Activated CD8-positive, alpha-beta memory T cell treated with anti-CD3 and anti-CD28 coated beads for 1 hour (primary cell): ENCODE results near the gene GPR26.

ENCODE experiments used
- DNase-seq, 2 donors: peaks; one replicate each; pipeline ENCODE4 v3.0.0-alpha.2; 2020; ENCODE audit warnings: low read depth in 1 of 2; ENCODE audit errors: extremely low read depth in 1 of 2

The GPR26 gene

DNA sequence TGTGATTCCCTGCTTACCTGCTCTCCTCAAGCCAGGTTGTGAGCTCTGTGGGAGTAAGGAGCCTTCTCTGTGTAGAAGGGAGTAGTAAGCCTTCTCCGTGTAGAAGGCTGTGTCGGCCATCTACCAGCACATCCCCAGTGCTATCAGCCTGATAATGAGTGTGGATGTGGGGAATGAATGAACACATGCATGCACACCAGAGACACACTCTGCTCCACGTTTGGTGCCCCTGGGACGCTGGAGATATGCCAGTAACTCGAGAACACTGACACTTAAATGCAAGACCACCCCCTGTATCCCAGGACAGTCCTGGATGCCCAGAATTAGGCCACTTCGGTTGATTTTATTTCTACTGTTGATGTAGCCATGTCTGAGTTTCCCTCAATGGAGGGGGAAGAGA, 21.1 kb upstream of the GPR26 start:
- DNase-seq, result no peak

- no peak for DNase-seq
Measured at GRCh38 chr10:123645615-123646014, 20.5 kb upstream of the GPR26 start.

DNA sequence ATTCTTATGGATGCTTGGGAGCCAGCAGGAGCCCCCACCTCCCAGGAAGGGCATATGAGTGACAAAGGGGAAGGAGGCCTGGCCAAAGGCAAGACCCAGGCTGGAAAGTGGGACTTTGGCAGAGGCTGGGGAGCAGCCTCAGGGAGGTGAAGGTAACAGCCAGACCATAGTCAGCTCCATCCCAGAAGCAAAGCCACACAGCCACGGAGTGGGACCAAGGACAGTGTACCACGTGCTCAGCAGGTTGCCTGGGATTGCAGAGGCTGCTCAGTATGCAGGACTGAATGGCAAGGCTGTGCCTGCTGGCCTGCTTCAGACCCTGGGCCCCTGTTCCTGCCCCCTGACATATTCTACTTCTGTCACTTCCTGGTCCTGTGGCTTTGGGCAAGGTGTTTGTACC, 17.6 kb upstream of the GPR26 start:
- no peak for DNase-seq

DNA sequence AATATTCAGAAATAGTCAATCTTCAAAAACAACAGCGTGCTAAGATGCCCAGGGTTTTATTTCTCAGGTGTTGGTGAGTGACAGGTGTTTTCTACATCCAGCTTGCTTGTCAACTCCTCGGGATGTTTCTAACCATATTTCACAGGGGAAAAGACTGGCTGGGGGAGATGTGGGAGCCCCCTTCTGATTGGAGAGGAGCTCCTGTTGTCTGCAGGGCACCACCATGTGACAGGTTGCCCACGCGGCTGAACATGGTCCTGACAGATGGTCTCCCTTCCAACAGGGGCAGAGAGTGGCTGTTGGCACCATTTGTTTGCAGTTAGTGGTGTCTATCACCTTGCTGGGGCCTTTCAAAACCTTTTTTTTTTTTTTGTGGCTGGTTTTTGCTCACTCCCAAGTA, 16.5 kb upstream of the GPR26 start:
- DNase-seq, result no peak

- DNase-seq, result no peak
Measured at GRCh38 chr10:123651421-123652047, 14.6 kb upstream of the GPR26 start.

DNA sequence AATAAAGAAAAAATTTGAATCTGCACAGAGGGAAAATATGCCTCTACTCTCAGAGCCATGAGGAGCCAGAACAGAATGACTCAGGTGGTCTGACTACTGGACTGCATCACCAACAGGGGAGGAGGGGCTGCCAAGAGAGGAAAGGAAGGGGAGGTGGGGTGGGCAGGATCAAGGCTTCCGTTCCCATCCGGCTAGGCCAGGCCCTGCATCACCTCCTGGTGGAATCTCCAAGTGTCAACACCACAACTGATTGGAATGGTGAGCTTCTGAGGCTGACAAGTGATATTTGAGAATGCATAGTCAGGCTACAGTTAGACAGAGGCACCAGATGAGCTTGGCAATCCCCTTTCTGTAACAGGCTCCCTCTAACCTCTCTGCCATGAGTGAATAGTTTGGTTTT, 10.4 kb upstream of the GPR26 start:
- DNase-seq, result no peak

- DNase-seq, result no peak
Measured at GRCh38 chr10:123663522-123663921, 2.6 kb upstream of the GPR26 start.

- no peak for DNase-seq
Measured at GRCh38 chr10:123665491-123666286, 466 bp upstream of the GPR26 start.

DNA sequence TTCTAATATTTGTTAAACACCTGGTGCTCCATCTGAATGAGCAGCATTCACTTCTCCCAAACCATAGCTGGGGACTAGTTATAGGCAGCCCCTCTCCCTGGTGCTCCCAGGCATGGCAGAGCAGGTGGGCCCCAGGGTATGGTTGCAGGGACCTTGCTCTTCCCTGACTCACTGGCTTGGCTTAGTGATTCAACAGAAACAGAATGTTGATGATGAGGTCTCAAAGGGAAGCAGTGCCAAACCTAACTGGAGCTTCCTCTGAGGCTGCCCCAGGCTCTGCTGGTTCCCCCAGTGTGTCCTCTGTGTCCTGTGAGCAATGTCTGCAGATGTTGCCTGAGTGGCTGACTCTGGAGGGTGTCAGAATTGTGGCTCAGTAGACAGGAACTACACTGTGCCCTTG, 3.7 kb downstream of the GPR26 start:
- no peak for DNase-seq

DNA sequence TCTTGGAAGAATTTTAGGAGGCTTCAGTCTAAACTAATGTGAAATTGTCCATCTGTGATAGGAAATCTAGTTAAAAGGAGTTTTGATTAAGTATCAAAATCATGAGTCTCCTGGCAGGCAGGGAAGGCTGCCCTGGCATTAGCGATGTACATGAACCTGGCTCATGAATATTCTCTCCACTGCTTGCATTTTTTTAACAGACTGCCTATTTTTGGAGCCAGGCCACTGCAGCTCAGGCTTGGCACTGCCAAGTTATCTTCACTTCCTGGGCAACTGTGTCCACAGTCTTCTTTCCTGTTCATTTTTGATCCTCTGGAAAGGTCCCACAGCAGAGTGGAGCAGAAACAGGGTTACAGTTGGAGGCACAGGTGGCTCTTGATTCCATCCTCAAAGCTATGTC, 7.0 kb downstream of the GPR26 start:
- no peak for DNase-seq

GRCh38 chr10:123674741-123675140, 8.6 kb downstream of the GPR26 start:
- DNase-seq, result no peak

- no peak for DNase-seq
Measured at GRCh38 chr10:123675811-123676210, 9.7 kb downstream of the GPR26 start.

DNA sequence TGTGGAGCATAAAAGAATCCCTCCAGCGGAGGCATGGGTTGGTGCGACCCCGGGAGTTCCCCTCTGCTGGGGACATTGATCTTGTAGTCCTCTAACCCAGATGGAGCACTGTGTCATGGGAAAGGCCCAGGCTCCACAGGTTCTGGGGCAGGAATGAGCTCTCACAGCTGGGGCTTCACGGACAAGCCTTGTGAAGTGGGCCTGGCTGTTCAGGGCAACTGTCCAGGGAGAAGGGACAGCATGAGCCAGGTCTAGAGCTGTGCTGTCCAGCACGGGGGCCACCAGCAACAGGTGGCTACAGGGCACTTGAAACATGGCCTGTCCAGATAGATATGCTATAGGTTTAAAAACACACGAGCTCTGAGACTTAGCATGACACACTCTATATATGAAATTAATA, 11.4 kb downstream of the GPR26 start:
- DNase-seq, result no peak

DNA sequence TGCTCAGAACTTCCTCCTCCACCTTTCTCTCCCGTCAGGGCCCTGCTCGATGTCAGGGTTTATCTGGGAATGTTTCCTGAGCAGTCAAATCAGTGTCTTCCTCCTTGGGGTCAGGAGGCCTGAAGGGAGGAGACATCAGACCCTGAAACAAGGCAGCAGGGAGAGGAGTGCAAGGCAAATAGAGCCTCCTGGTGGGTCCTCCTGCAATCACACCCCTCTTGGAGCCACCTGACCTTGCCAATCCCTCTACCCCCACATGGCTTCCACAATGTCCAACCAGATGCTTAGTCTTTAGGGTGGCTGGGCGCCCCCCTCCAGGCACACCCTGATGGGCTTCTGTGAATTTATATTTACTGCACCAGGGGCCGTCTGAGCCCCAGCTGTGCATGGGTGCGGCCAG, 12.2 kb downstream of the GPR26 start:
- no peak for DNase-seq

DNA sequence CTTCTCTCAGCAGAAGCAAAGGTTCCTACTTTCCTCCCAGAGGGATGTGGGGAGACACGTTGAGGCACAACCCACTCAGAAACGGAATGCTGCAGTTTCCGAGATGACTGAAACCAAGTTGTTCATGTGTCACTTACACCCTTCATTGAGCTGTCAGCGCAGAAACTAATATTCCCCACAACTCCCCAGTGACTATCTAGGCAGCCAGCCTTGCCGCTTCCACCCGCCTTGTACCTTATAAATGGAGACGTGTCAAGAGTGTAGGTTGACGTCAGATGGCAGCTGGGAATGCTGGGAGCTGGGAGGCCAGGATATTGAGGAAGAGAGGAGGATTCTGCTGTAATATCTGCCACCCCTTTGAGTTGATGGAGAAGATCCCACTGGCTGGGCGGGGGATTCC, 15.1 kb downstream of the GPR26 start:
- no peak for DNase-seq

- DNase-seq, result no peak
Measured at GRCh38 chr10:123682477-123682876, 16.3 kb downstream of the GPR26 start.

GRCh38 chr10:123683459-123683858, 17.3 kb downstream of the GPR26 start:
- no peak for DNase-seq

DNA sequence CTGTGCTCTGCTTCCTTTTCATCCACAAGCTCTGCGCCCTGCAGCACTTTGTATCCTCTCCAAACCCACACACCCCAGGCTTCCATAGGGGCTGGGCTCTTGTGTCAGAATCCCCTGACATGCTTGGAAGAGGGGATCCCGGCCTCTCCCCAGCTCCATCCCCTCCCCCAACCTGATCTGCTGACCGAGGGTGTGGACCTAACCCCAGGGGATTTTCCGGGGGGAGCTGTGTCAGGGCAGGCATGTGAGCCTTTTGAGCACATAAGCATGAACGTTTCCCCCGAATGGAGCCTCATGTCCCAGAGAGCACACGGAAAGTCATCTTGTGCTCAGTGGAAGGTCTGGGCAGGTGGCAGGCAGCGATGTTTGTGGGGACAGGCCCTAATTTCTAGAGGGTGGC, 17.7 kb downstream of the GPR26 start:
- DNase-seq, result no peak

GRCh38 chr10:123685260-123685659, 19.1 kb downstream of the GPR26 start:
- no peak for DNase-seq

DNA sequence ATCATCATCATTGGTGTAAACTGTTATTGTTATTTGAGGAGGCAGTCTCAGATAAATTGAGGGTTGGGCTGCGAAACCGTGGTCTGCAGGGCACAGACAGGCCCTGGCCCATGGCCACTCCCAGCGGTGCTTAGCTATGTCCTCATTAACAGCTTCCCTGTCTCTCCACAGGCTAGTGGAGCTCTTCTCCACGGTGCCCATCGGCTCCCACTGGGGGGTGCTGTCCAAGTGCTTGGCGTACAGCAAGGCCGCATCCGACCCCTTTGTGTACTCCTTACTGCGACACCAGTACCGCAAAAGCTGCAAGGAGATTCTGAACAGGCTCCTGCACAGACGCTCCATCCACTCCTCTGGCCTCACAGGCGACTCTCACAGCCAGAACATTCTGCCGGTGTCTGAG, 21.6 kb downstream of the GPR26 start:
- no peak for DNase-seq

DNA sequence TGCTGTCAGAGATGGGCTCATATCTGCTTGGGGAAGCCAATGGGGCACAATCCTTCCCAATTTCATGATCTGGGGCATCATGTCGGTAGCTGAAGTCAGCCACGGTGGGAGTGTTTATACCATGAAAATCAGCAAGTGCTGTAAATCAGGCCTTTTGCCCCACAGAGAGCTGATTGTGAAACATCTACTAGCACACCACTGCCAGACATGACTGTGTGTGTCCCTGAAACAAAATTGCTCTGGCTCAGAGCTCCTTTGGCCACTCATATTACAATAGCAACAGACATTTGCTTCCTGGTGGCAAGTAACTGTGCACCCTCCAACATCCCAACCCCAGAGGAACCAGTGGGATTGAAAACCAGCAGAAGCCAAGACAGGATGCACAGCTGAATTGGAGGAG, 23.7 kb downstream of the GPR26 start:
- DNase-seq, result no peak

DNA sequence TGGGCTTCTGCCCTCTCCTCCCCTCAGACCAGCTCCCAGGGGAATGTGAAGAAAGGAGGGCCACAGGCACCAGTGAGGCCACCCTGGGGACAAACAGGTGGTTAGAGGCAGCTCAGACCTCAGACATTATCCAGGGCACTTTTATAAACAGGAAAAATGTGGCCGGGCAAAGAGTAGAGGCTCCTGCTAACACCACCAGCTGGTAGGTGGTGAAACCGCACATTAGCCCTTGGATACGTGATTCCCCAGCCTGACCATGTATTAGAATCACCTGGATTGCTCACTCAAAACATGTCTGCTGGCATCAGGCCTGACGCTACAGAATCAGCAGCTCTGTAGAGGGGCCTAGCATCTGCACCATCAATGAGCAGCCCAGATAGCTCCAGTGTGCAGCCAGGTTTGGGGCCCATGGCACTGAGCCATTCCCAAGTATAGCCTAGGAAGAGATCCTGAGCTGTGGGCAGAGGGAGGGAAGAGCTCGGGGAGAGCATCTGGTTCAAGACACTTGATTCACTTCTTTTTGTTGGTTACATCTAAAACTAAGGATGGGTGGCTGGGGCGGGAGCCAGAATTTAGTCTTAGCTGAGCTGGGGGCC, 37.1 kb downstream of the GPR26 start:
- no peak for DNase-seq
